Stimulated activated CD4-positive, alpha-beta T cell treated with anti-CD3 and anti-CD28 coated beads, TNF-alpha, amount 100 ng/mL, for 1 hour (primary cell): ENCODE results near the gene FBLN2.

Experiments
- DNase-seq, 3 donors: peaks; one replicate each; pipeline ENCODE4 v3.0.0-alpha.2; 2020; ENCODE audit warnings: low read depth in 3 of 3, low spot score in 1 of 3

FBLN2 gene

DNA sequence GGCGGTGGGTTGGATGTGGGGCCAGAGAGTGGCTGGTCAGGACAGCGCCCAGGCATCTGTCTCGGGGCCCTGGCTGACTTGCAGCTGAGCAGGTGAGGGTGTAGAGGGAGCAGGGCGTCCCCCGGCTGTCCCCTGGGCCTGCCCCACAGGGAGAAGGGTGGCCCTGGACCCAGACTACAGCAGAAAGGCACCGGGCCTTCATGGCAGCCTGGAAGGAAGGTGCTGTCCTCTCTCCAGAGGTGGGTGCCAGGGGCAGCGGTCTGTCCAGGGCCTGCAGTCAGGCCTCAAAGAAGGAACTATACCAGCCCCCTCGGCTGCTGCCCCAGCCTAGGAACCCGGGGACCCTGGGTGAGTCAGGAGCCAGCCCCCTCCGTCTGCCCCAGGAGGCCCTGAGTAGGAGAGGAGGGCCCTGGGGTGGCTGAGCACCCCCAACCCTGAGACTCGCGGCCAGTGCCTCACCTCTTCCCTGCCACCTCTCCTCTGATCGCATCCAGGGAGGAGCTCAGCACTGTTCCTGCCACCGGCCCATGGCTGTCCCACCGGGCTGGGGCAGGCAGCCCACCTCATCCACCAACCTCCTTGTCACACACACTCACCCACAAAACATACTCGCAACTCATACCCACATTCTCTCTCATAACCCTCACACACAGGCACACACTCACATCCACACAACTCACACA, 133.5 kb downstream of the FBLN2 start:
- DNase-seq: no peak

DNA sequence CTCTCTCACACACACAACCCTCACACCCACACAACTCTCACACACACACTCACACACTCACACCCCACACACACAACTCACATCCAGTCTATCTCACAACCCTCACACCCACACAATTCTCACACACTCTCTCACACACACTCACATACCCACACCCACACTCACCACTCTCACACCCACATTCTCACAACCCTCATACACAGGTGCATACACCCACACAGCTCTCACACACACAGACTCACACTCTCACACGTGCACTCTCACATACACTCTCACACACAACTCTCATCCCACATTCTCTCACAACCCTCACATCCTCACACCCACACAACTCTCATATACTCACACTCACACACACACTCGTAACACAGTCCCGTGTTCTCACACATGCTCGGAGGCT, 134.4 kb downstream of the FBLN2 start:
- no peak for DNase-seq

DNA sequence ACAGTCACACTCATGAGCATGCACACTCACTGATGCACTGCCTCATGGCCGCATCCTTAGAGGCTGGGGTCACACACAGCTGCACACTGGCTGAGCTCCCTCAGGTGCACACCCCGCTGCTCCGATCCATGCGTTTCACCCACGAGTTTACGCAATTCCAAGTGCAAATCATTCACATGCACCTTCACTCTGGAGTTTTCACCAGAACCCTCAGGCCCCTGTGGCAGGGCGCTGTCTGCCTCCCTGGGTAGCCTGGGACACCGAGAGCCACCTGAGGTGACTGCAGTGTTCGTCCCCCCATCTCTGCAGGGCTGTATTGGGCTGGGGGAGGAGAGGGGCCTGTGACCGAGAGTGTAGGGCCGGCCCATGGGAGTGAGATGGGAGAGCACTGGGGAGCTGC, 134.8 kb downstream of the FBLN2 start:
- no peak for DNase-seq

DNA sequence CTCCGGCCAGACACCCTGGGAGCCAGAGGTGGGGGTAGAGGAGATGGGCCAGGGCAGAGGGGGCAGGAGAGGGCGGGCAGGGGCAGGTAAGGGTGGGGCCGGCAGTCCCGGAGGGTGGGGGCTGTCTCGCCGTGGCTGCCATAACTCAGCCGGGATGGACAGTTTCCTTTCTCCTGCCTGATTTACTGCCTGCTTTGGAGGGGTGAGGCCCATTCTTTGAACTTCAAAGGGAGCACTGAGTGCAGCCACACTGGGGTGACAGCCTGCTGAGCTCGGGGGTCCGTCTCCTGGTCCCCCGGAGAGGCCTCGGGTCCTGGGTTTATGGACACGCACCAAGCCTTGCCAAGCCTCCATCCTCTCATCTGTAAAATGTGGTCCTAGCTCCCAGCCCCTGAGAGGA, 135.4 kb downstream of the FBLN2 start:
- DNase-seq: no peak

DNA sequence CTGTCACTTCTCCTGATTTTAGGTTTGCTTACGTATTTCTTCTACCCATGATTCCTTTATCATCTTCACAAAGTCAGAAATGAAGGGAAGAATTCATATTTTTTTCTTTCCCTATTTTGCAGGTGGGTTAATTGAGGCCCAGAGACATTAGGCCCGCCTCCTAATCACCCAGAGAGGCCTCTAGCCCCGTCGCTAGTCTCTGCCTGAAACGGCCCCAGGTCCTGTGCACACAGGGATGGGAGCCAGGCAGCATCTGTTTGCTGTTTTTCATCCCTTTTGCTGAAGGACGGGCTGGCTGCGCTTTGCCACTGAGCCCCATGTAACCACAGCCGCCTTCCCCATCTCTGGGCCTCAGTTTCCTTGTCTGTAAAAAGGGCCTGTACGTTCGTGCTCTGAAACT, 135.9 kb downstream of the FBLN2 start:
- no peak for DNase-seq

DNA sequence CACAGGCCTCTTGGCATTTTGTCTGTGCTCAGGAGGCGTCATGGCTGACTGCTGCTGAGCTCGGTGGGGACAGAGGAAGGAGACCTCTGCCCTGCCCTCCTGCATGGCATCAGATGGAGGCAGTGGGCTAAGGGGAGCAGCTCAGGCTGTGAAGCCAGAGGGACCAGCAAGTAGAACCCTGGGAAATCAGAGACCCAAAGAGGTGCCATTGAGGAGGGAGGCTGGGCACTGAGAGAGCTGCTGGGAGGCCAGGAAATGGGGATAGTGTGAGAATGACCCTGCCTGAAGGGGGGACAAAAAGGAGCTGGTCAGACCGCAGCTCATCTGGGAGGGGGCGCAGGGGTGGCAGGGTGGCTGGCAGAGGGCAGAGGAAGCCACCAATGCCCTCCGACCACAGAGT, 136.8 kb downstream of the FBLN2 start:
- no peak for DNase-seq

DNA sequence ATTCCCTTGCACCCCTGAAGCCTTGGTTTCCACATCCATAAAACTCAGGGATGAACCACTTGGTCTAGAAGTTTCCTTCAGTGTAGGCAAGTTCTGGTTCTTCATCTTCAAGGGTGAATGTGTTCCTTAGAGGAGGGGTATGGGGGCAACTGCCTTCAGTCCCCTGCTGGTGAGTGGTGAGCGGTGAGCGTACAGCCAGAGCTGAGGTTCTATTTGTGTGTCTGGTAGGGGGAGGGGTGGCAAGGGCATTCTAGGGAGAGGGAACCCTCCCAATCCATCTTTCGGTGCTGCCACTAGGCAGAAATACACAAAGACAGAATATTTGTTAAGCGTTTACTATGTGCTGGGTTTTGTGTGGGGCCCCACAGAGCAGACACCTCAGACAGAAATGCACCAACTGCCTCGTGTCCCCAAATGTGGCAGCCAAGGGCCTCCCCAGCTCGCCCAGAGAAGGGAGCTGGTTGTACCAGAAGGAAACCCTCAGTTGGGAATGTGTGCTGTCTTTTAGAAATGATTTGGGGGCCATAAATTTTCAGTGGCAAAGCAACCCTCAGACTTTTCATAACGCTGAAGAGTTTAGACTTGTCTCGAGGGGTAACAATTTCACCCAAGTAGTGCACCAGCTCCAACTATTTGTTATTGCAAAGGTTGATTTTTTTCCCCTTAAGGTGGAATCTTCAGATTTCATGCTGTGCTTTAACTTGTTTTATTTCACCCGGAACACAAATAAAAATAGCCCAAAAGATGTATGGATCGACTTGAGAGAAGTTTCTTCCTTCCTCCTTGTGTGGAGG, 137.6 kb downstream of the FBLN2 start:
- DNase-seq: no peak

DNA sequence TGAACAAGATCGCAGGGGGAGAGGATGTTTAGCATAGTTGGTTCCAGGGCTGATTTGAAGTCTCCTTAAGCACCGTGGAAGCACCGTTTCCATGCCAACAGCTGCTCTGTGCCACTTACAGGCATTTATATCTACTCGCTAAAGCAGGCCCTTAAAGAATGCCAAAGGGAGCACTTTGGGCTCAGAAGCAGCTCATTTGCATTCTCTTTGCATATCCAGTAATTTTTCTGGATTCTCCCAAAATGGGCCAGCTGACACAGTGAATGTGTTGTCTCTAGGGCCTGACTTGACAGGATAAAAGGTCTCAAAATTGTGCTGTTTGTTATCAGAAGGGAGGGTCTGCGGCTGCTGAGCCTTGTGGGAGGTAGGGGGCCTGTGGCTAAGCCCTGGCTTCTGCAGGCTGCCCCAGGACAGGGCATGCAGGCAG, 138.6 kb downstream of the FBLN2 start:
- DNase-seq: no peak
